Measurements from ENCODE around the gene STK24.

DNA sequence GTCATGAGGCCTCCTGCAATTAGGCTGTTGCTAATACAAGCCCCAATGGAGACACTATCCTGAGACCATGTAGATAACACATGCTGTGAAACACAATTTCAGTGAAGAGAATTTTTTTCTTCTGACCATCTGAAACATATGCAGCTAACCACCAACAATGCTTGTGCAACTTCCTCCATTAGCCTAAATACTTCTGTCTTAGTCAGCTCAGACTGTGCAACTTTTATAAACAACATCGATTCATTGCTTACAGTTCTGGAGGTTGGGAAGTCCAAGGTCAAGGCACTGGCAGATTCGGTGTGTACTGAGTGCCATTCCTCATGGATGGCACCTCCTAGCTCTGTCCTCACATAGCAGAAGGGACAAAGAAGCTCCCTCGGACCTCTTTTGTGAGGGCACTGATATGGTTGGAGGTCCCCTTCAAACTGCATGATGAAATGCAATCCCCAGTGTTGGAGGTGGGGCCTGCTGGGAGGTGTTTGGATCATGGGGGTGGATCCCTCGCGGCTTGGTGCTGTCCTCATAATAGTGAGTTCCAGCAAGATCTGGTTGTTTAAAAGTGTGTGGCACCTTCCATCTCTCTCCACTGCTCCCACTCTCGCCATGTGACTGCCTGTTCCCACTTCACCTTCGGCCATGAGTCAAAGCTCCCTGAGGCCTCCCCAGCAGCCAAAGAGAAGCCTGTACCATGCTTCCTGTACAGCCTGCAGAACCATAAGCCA is 27.7 kb downstream of the STK24 start:
- TF ChIP-seq, protein P1, sequence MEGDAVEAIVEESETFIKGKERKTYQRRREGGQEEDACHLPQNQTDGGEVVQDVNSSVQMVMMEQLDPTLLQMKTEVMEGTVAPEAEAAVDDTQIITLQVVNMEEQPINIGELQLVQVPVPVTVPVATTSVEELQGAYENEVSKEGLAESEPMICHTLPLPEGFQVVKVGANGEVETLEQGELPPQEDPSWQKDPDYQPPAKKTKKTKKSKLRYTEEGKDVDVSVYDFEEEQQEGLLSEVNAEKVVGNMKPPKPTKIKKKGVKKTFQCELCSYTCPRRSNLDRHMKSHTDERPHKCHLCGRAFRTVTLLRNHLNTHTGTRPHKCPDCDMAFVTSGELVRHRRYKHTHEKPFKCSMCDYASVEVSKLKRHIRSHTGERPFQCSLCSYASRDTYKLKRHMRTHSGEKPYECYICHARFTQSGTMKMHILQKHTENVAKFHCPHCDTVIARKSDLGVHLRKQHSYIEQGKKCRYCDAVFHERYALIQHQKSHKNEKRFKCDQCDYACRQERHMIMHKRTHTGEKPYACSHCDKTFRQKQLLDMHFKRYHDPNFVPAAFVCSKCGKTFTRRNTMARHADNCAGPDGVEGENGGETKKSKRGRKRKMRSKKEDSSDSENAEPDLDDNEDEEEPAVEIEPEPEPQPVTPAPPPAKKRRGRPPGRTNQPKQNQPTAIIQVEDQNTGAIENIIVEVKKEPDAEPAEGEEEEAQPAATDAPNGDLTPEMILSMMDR (IDR thresholded peaks at IDR 0.05; ENCODE audit: low read depth, low read length, poor library complexity, severe bottlenecking): no peak
- no peak for TF ChIP-seq EZH2phosphoT487 (IDR thresholded peaks at IDR 0.05; ENCODE audit: borderline replicate concordance, low read length)
